SJCRH30 (cell line): ENCODE results near the gene IQCH. TPM values are rescaled to one million over a fixed set of nuclear protein-coding genes. Genes with fewer than 3 reads are reported as not detected.
A peak's percentile ranks its signal among the peaks of the same experiment; 100 is the strongest.
"Not testable (repeated sequence)": the region's sequence is repeated elsewhere in the genome, so short reads cannot be mapped to it uniquely, and the experiment has no call there.

ENCODE experiments used
- DNase-seq, 2 experiments: peaks; one replicate each; pipeline ENCODE4 v3.0.0-alpha.2; 2015 to 2020
- H3K27ac ChIP-seq: fragments of 250-450 bp; sonication (Bioruptor Pico); 2 replicates; pipeline ENCODE4 v1.5.1; 2020; ENCODE audit warnings: mild to moderate bottlenecking, moderate library complexity
- H3K27me3 ChIP-seq: fragments of 250-450 bp; sonication (Bioruptor Pico); 2 replicates; pipeline ENCODE4 v1.5.1; 2020; ENCODE audit warnings: mild to moderate bottlenecking, moderate library complexity
- H3K36me3 ChIP-seq: fragments of 250-450 bp; sonication (Bioruptor Pico); 2 replicates; pipeline ENCODE4 v1.5.1; 2020; ENCODE audit warnings: mild to moderate bottlenecking, moderate library complexity
- H3K4me1 ChIP-seq: fragments of 250-450 bp; sonication (Bioruptor Pico); 2 replicates; pipeline ENCODE4 v1.5.1; 2020; ENCODE audit warnings: mild to moderate bottlenecking, moderate library complexity
- H3K4me3 ChIP-seq: fragments of 250-450 bp; sonication (Bioruptor Pico); 2 replicates; pipeline ENCODE4 v1.5.1; 2020; ENCODE audit warnings: mild to moderate bottlenecking, moderate library complexity
- H3K9me3 ChIP-seq: fragments of 250-450 bp; sonication (Bioruptor Pico); replicated peaks from 2 replicates; pipeline ENCODE4 v1.5.1; 2020; ENCODE audit warnings: mild to moderate bottlenecking, moderate library complexity
- total RNA-seq: library from RNA; depleted of rRNA; stranded (reverse); fragments of >200 nt; shearing (Covaris generic); gene quantifications from 2 replicates; pipeline ENCODE4 v1.2.3, GENCODE V29; 2014

IQCH gene
- total RNA-seq, 1 experiment from 2014 or later, result 3.2 TPM

DNA sequence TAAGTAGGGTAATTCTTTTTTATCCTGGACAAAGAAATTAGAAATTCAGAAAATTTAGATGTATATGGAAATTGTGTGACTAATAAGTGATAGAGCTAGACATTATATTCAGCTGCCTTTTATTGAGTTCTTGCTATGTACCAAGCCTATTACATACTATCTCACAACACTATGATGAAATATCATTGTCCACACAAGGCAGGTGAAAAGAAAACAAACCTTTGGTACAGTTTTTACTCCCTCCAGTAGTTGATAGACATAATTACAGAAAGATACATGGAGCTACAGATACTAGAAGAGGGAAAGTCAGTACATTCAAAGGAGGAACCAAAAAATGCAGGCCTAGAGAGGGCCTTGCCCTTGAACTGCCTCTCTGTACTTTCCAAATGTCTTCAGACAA, 4.8 kb downstream of the IQCH start:
- Histone ChIP-seq H3K36me3 (no peaks in the 10 kb centered on the region), H3K4me1 (peaks cover 4% of the 10 kb centered on the region; the same call in 1 of the 2 replicates), H3K4me3 (no peak overlapping the region), H3K27me3 (no peaks in the 10 kb centered on the region), H3K9me3 (no peaks in the 10 kb centered on the region), H3K27ac (no peak overlapping the region)
- DNase-seq, result no peak

DNA sequence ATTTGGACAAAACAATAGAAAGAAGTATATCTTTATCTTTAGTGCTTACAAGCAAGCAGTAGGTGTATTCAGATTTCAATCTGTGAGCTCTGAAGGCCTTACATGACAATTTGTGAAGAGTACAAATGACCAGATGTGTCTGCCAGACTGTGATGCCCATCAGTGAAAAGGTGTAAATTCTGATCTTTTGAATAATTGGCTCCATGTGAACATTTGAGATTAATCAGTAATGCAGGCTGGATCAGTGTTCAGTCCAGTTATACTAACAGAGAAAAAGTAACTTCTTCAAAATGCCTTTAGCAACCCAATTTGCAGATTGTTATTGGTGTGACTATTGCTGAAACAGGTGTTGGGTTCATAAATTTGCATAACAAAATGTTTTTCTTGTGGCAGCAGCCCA, 5.2 kb downstream of the IQCH start:
- H3K27me3 ChIP-seq, result no peaks in the 10 kb centered on the region
- DNase-seq, result no peak
- no peaks in the 10 kb centered on the region for H3K9me3 ChIP-seq
- H3K4me1 ChIP-seq, result peaks cover 4% of the 10 kb centered on the region; the same call in 1 of the 2 replicates
- H3K36me3 ChIP-seq, result no peaks in the 10 kb centered on the region
- H3K27ac ChIP-seq, result no peak overlapping the region
- no peak overlapping the region for H3K4me3 ChIP-seq

GRCh38 chr15:67266870-67267269, 12.3 kb downstream of the IQCH start:
- DNase-seq, result peak in 1 of 2 experiments; percentile 9
- no peak overlapping the region for H3K27ac ChIP-seq
- no peak overlapping the region for H3K4me3 ChIP-seq
- H3K4me1 ChIP-seq, result no peaks in the 10 kb centered on the region
- H3K36me3 ChIP-seq, result no peaks in the 10 kb centered on the region
- no peaks in the 10 kb centered on the region for H3K27me3 ChIP-seq
- H3K9me3 ChIP-seq, result no peaks in the 10 kb centered on the region

- no peak overlapping the region for H3K27ac ChIP-seq
- H3K27me3 ChIP-seq, result no peaks in the 10 kb centered on the region
- no peaks in the 10 kb centered on the region for H3K9me3 ChIP-seq
- no peak overlapping the region for H3K4me3 ChIP-seq
- H3K36me3 ChIP-seq, result no peaks in the 10 kb centered on the region
- DNase-seq, result no peak
- no peaks in the 10 kb centered on the region for H3K4me1 ChIP-seq
Observed at GRCh38 chr15:67267440-67267839, 12.9 kb downstream of the IQCH start.

- no peak overlapping the region for H3K27ac ChIP-seq
Observed at GRCh38 chr15:67267951-67268941, 13.7 kb downstream of the IQCH start.

GRCh38 chr15:67274236-67274635, 19.6 kb downstream of the IQCH start:
- Histone ChIP-seq H3K27ac (no peak overlapping the region), H3K36me3 (0 out of 2 replicates have a peak, but pooled peaks cover 2% of the 10 kb centered on the region), H3K27me3 (no peaks in the 10 kb centered on the region), H3K9me3 (no peaks in the 10 kb centered on the region), H3K4me1 (no peaks in the 10 kb centered on the region), H3K4me3 (no peak overlapping the region)
- DNase-seq, result no peak

More at GRCh38 chr15:67267951-67268941, 13.7 kb downstream of the IQCH start:
- no peak overlapping the region for H3K4me3 ChIP-seq
- DNase-seq, result no peak
- no peaks in the 10 kb centered on the region for H3K36me3 ChIP-seq
- H3K9me3 ChIP-seq, result no peaks in the 10 kb centered on the region
- H3K27me3 ChIP-seq, result no peaks in the 10 kb centered on the region
- H3K4me1 ChIP-seq, result no peaks in the 10 kb centered on the region

DNA sequence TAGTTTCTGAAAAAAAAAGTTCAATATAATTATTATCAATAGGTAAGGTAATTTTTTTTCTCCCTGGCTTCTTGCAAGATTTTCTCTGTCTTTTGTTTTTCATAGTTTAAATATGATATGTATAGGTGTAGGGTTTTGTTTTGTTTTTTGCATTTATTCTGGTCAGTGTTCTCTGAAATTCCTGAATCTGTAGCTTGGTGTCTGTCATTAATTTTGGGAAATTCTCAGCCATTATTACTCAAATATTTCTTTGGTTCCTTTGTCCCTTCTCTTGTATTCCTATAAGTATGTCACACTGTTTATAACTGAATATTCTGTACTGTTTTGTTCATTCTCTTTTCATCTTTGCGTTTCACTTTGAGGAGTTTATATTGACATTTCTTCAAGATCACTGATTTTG, 22.1 kb downstream of the IQCH start:
- no peaks in the 10 kb centered on the region for H3K27me3 ChIP-seq
- no peak for DNase-seq
- H3K4me3 ChIP-seq, result no peak overlapping the region
- H3K4me1 ChIP-seq, result no peaks in the 10 kb centered on the region
- H3K9me3 ChIP-seq, result no peaks in the 10 kb centered on the region
- 0 out of 2 replicates have a peak, but pooled peaks cover 2% of the 10 kb centered on the region for H3K36me3 ChIP-seq
- H3K27ac ChIP-seq, result no peak overlapping the region

GRCh38 chr15:67280217-67280616, 25.6 kb downstream of the IQCH start:
- Histone ChIP-seq H3K27ac (no peak overlapping the region), H3K4me1 (no peaks in the 10 kb centered on the region), H3K4me3 (no peak overlapping the region), H3K27me3 (no peaks in the 10 kb centered on the region), H3K36me3 (0 out of 2 replicates have a peak, but pooled peaks cover 2% of the 10 kb centered on the region), H3K9me3 (no peaks in the 10 kb centered on the region)
- no peak for DNase-seq

DNA sequence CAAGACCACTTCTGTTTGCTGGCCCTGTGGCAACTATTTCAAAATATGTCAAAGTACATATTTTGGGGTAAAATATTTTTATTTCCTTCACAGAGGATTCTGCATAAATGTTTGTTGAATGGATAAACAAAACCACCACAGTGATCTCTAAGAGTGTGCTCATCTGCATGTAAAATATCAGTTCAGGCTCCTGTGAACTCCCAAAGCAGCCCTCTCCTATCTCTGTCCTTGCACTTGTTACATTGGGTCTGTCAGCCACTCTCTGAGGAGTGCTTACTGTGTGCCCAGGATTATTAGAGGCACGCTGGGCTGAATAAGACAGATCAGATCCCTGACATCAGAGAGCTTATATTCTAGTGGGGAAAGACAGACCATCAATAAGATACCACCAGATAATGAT, 27.1 kb downstream of the IQCH start:
- H3K4me1 ChIP-seq, result no peaks in the 10 kb centered on the region

DNA sequence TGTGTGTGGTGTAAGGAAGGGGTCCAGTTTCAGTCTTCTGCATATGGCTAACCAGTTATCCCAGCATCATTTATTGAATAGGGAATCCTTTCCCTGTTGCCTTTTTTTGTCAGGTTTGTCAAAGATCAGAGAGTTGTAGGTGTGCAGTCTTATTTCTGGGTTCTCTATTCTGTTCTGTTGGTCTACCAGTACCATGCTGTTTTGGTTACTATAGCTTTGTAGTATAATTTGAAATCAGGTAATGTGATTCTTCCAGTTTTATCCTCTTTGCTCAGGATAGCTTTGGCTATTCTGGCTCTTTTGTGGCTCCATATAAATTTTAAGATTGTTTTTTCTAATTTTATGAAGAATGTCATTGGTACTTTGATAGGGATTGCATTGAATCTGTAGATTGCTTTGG, 31.0 kb downstream of the IQCH start:
- not testable (repeated sequence) for H3K4me3 ChIP-seq, H3K27ac ChIP-seq, H3K4me1 ChIP-seq, DNase-seq, H3K9me3 ChIP-seq, H3K36me3 ChIP-seq, H3K27me3 ChIP-seq

More for the DNA sequence above, 27.1 kb downstream of the IQCH start:
- Histone ChIP-seq H3K4me3 (no peak overlapping the region), H3K27ac (no peak overlapping the region), H3K27me3 (no peaks in the 10 kb centered on the region), H3K36me3 (no peaks in the 10 kb centered on the region), H3K9me3 (peaks cover 3% of the 10 kb centered on the region)
- DNase-seq, result no peak

GRCh38 chr15:67286400-67286799, 31.8 kb downstream of the IQCH start:
- not testable (repeated sequence) for DNase-seq, H3K27ac ChIP-seq, H3K9me3 ChIP-seq, H3K36me3 ChIP-seq, H3K27me3 ChIP-seq, H3K4me3 ChIP-seq, H3K4me1 ChIP-seq

- H3K4me1 ChIP-seq, result no peaks in the 10 kb centered on the region
- no peaks in the 10 kb centered on the region for H3K27me3 ChIP-seq
- H3K27ac ChIP-seq, result no peak overlapping the region
- H3K9me3 ChIP-seq, result peaks cover 3% of the 10 kb centered on the region
- DNase-seq, result no peak
- H3K4me3 ChIP-seq, result no peak overlapping the region
- no peaks in the 10 kb centered on the region for H3K36me3 ChIP-seq
Observed at GRCh38 chr15:67290319-67290718, 35.7 kb downstream of the IQCH start.

GRCh38 chr15:67296188-67296587, 41.6 kb downstream of the IQCH start:
- H3K27ac ChIP-seq, result no peak overlapping the region
- H3K4me1 ChIP-seq, result no peaks in the 10 kb centered on the region; the same call in 1 of the 2 replicates
- H3K27me3 ChIP-seq, result no peaks in the 10 kb centered on the region
- no peaks in the 10 kb centered on the region for H3K36me3 ChIP-seq
- no peak overlapping the region for H3K4me3 ChIP-seq
- peak in 1 of 2 experiments; percentile 10 for DNase-seq
- no peaks in the 10 kb centered on the region for H3K9me3 ChIP-seq

DNA sequence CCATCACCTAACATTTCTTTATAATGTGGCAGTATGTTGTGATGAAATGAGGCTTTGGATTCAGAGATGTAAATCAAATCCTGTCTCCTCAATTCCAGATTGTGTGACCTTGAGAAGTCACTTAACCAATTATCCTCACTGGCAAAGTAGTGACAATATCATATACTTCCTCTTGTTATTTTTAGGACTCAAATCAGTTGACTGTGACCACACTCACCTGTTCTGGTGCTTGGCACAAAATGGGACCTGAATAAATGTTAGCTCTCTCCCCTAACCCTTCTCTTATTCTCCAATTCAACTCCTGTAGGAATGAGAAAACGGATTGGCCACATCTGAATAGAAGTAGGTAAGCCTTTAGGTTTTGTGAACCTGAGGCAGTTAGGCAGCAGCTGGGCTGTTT, 42.1 kb downstream of the IQCH start:
- Histone ChIP-seq H3K27ac (no peak overlapping the region), H3K4me1 (no peaks in the 10 kb centered on the region; the same call in 1 of the 2 replicates), H3K27me3 (no peaks in the 10 kb centered on the region), H3K4me3 (no peak overlapping the region), H3K36me3 (no peaks in the 10 kb centered on the region), H3K9me3 (no peaks in the 10 kb centered on the region)
- DNase-seq, result no peak

DNA sequence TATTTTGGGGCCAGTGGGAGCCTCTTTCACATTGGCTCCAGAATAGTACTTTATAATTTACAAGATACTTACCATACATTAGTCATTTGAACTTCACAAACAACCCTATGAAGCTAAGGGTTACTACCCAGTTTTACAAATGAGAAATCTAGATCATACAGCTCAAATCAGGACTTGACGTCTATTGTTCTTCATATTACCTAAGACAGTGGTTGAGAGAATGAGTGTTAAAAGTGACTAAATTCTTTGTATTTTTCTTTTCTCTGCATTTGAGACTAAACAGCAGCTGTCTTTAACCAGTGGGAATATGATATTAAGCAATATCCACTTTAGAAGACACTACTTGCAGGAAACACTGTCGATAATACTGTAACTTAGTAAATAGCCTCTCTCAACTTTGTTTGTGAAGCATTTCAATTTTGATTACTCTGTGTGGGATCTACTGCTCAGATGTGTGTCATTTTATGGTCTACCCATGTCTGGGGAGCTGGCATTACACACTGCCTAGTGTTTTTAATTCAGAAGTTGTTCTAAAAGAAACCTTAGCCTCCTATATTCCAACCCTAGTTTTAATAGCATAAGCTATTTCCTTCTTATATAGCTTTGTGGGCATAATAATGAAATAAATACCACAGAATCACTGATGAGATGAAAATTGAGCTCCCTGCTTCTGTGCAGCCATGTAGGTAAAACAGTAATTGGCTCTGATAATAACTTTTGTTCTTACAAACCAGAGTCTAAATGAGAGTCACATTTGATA, 45.9 kb downstream of the IQCH start:
- H3K9me3 ChIP-seq, result no peaks in the 10 kb centered on the region
- H3K27me3 ChIP-seq, result no peaks in the 10 kb centered on the region
- no peak overlapping the region for H3K4me3 ChIP-seq
- no peaks in the 10 kb centered on the region; the same call in 1 of the 2 replicates for H3K4me1 ChIP-seq
- DNase-seq, result no peak
- no peaks in the 10 kb centered on the region for H3K36me3 ChIP-seq
- H3K27ac ChIP-seq, result no peak overlapping the region
